K562 (cell line): ENCODE data around the gene CDCA7L. TPM values are rescaled to one million over a fixed set of nuclear protein-coding genes. Genes with fewer than 3 reads are reported as not detected.

Experiments
- ATAC-seq: fragments of 200-7000 bp; cut with Tn5 transposase; 3 replicates; pipeline ENCODE4 v1.9.1; 2020; ENCODE audit warnings: moderate library complexity
- BruUV-seq: library from RNA; stranded (reverse); fragments of 400-500 nt; replicated peaks from 2 replicates; lab custom pipeline; 2021; lab: Mats Ljungman, UMichigan
- CTCF ChIA-PET: fragments of 300-600 bp; formaldehyde crosslinking; extraction: SDS; loops from one replicate; lab custom pipeline; 2021; ENCODE audit warnings: low intra/inter-chr PET ratio; lab: Yijun Ruan, JAX
- POLR2A ChIA-PET: fragments of 300-600, 350-650 bp; sonication (Branson Sonifier 250); formaldehyde crosslinking; extraction: SDS; loops from one replicate; lab custom pipeline; 2021; ENCODE audit warnings: antibody characterized with exemption, inconsistent platforms; lab: Yijun Ruan, JAX
- DNase-seq, 4 experiments: peaks; one replicate each; pipeline versions ENCODE4 v3.0.0 to v3.0.0-alpha.2; 2011 to 2018; ENCODE audit warnings: low spot score in 3 of 4, mixed read lengths in 3 of 4; ENCODE audit errors: extremely low read depth in 1 of 4
- FAIRE-seq: peaks from 2 replicates; lab custom pipeline; 2011; peaks lifted over from hg19 to GRCh38; lab: Jason Lieb, UNC
- H2AFZ ChIP-seq: 2 replicates; pipeline ENCODE4 v1.6.0; 2011; ENCODE audit warnings: low read depth, low read length, control low read depth, inconsistent platforms
- H3K27ac ChIP-seq: fragments of 200-600 bp; 3 replicates; pipeline ENCODE4 v1.8.0; 2011; ENCODE audit warnings: low read depth, mild to moderate bottlenecking, control low read depth, inconsistent platforms, low read length, moderate library complexity, mixed read lengths; ENCODE audit errors: extremely low read depth
- H3K27me3 ChIP-seq, 2 experiments: fragments of 300-600 bp in 1 of 2; 2 replicates in 1 of 2; 3 replicates in 1 of 2; pipeline versions ENCODE4 v1.6.0 to v1.8.0; 2011; ENCODE audit warnings: inconsistent platforms in 2 of 2, low read length in 2 of 2, mild to moderate bottlenecking in 1 of 2, mixed read lengths in 1 of 2, moderate library complexity in 1 of 2; ENCODE audit not compliant: control insufficient read depth in 2 of 2, insufficient read depth in 2 of 2
- H3K36me3 ChIP-seq: fragments of 300-600 bp; 3 replicates; pipeline ENCODE4 v1.8.0; 2011; ENCODE audit warnings: mild to moderate bottlenecking, low read length, inconsistent platforms; ENCODE audit not compliant: control insufficient read depth, insufficient read depth
- H3K4me1 ChIP-seq, 2 experiments: fragments of 200-600 bp in 1 of 2; replicated peaks in 1 of 2; 2 replicates in 1 of 2; 3 replicates in 1 of 2; pipeline versions ENCODE4 v1.5.1 to v1.8.0; 2011; ENCODE audit warnings: inconsistent platforms in 2 of 2, low read length in 2 of 2, mild to moderate bottlenecking in 1 of 2, mixed read lengths in 1 of 2, moderate library complexity in 1 of 2; ENCODE audit not compliant: control insufficient read depth in 2 of 2, insufficient read depth in 2 of 2
- H3K4me2 ChIP-seq: 2 replicates; pipeline ENCODE4 v1.6.1; 2011; ENCODE audit warnings: low read length, control low read depth, inconsistent platforms, mixed read lengths; ENCODE audit not compliant: insufficient read depth
- H3K4me3 ChIP-seq: fragments of 200-600 bp; sonication (generic), shearing (Covaris generic); 2 replicates; pipeline ENCODE4 v1.5.1; 2016; ENCODE audit warnings: control low read depth, inconsistent platforms
- H3K79me2 ChIP-seq: fragments of 200-600 bp; 3 replicates; pipeline ENCODE4 v1.8.0; 2011; ENCODE audit warnings: low read length, inconsistent platforms; ENCODE audit not compliant: control insufficient read depth, insufficient read depth
- H3K9ac ChIP-seq, 2 experiments: 2 replicates each; pipeline versions ENCODE4 v1.6.0 to v1.6.1; 2011; ENCODE audit warnings: low read depth in 2 of 2, low read length in 2 of 2, control low read depth in 1 of 2, inconsistent platforms in 1 of 2, mild to moderate bottlenecking in 1 of 2, mixed read lengths in 1 of 2; ENCODE audit not compliant: insufficient read depth in 1 of 2
- H3K9me1 ChIP-seq: one replicate; pipeline ENCODE4 v1.6.0; 2011; ENCODE audit warnings: inconsistent platforms, mild to moderate bottlenecking, low read length, moderate library complexity; ENCODE audit not compliant: control insufficient read depth, insufficient read depth
- H3K9me3 ChIP-seq: replicated peaks from 2 replicates; pipeline ENCODE4 v1.5.1; 2011; ENCODE audit warnings: low read depth, low read length, inconsistent platforms; ENCODE audit not compliant: control insufficient read depth, insufficient read depth
- H4K20me1 ChIP-seq: replicated peaks from 2 replicates; pipeline ENCODE4 v1.6.1; 2011; ENCODE audit warnings: low read length, inconsistent platforms, mixed read lengths; ENCODE audit not compliant: control insufficient read depth, insufficient read depth
- ASH1L ChIP-seq: fragments of 450-650 bp; IDR thresholded peaks from 2 replicates; pipeline ENCODE4 v1.6.1; 2018; ENCODE audit warnings: borderline replicate concordance, mild to moderate bottlenecking, low read depth; ENCODE audit not compliant: partially characterized antibody
- GATA2 ChIP-seq: sonication (generic); formaldehyde crosslinking; IDR thresholded peaks from 2 replicates; pipeline ENCODE4 v1.4.0; 2020; ENCODE audit warnings: mild to moderate bottlenecking, missing genetic modification reagents
- GTF3C2 ChIP-seq: IDR thresholded peaks from 3 replicates; pipeline ENCODE4 v1.6.1; 2011; ENCODE audit warnings: borderline replicate concordance, mild to moderate bottlenecking, moderate library complexity; ENCODE audit not compliant: insufficient read length; ENCODE audit errors: extremely low read depth
- KAT8 ChIP-seq: fragments of 450-650 bp; IDR thresholded peaks from 2 replicates; pipeline ENCODE4 v1.6.1; 2016; ENCODE audit warnings: low read depth, mild to moderate bottlenecking
- NCOR1 ChIP-seq: fragments of 450-650 bp; IDR thresholded peaks from 2 replicates; pipeline ENCODE4 v1.6.1; 2016; ENCODE audit warnings: mild to moderate bottlenecking, moderate library complexity
- PHF8 ChIP-seq: fragments of 200-600 bp; sonication (generic); IDR thresholded peaks from 2 replicates; pipeline ENCODE4 v1.6.1; 2012; ENCODE audit warnings: mixed run types, mild to moderate bottlenecking, inconsistent platforms, low read length, moderate library complexity, borderline replicate concordance
- RFX1 ChIP-seq: fragments of 450-650 bp; IDR thresholded peaks from 2 replicates; pipeline ENCODE4 v1.6.1; 2016; ENCODE audit warnings: mild to moderate bottlenecking, moderate library complexity
- RNF219 ChIP-seq: fragments of 250-450 bp; sonication (Bioruptor Pico); IDR thresholded peaks from 2 replicates; pipeline ENCODE4 v1.5.0; 2022; ENCODE audit warnings: mild to moderate bottlenecking
- TAF7 ChIP-seq: fragments of 450-650 bp; IDR thresholded peaks from 2 replicates; pipeline ENCODE4 v1.6.1; 2016; ENCODE audit warnings: missing genetic modification characterization, missing compliant biosample characterization
- TFAP4 ChIP-seq: sonication (generic); formaldehyde crosslinking; IDR thresholded peaks from 2 replicates; pipeline ENCODE4 v1.8.0; 2022; ENCODE audit warnings: missing genetic modification reagents, mild to moderate bottlenecking, moderate library complexity, borderline replicate concordance
- USF2 ChIP-seq: sonication (generic); formaldehyde crosslinking; IDR thresholded peaks from 2 replicates; pipeline ENCODE4 v1.5.0; 2020; ENCODE audit warnings: missing genetic modification reagents
- ZC3H4 ChIP-seq: sonication (generic); formaldehyde crosslinking; IDR thresholded peaks from 2 replicates; pipeline ENCODE4 v1.9.0; 2021; ENCODE audit warnings: missing genetic modification reagents, borderline replicate concordance
- ZNF212 ChIP-seq: fragments of 450-650 bp; formaldehyde crosslinking; IDR thresholded peaks from 2 replicates; pipeline ENCODE4 v1.4.0; 2020; ENCODE audit warnings: mild to moderate bottlenecking
- ZNF354B ChIP-seq: fragments of 250-450 bp; sonication (Bioruptor Pico); IDR thresholded peaks from 2 replicates; pipeline ENCODE4 v1.4.0; 2020
- ZNF408 ChIP-seq: fragments of 250-450 bp; sonication (Bioruptor Pico); IDR thresholded peaks from 2 replicates; pipeline ENCODE4 v1.4.0; 2020; ENCODE audit warnings: low read depth, mild to moderate bottlenecking, moderate library complexity
- WGBS: fragments of 100-300 bp; shearing (Covaris generic); methylation state at CpG from one replicate; pipeline ENCODE4 v1.1.6; 2016; ENCODE audit warnings: low coverage, mixed read lengths; ENCODE audit not compliant: insufficient coverage; ENCODE audit errors: missing lambda C conversion rate; 5-methylcytosine and 5-hydroxymethylcytosine counted together
- in situ Hi-C: fragments of 300-500 bp; cut with MboI; formaldehyde crosslinking; loops from 4 replicates; pipeline ENCODE4 v1.15.0; 2018; ENCODE audit warnings: inconsistent platforms, mixed read lengths
- intact Hi-C: fragments of 100-400 bp; cut with micrococcal nuclease; formaldehyde crosslinking; loops from 2 replicates; pipeline ENCODE4 v1.14.2; 2022
- polyA plus RNA-seq, 8 experiments: library from polyadenylated mRNA; depleted of rRNA in 4 of 8; stranded (reverse) in 5 of 8; unstranded in 3 of 8; fragments of >200 nt; fragmentation: Nextera tagmentation in 2 of 8; fragmentation: Illumina TruSeq in 1 of 8; extraction: Ambion mirVana in 2 of 8; extraction: Trizol in 1 of 8; gene quantifications; 2 replicates each; pipeline versions ENCODE4 v1.2.1 to v1.2.3, GENCODE V29; 2011 to 2014; ENCODE audit warnings: inconsistent platforms in 1 of 8, missing spikeins in 1 of 8
- total RNA-seq, 7 experiments: library from RNA; depleted of rRNA in 6 of 7; stranded (reverse); fragments of >200 nt in 6 of 7; fragmentation: Illumina TruSeq in 2 of 7; extraction: Trizol in 2 of 7; gene quantifications; 2 replicates each; pipeline versions ENCODE4 v1.2.1 to v1.2.3, GENCODE V29; 2011 to 2021; ENCODE audit warnings: low replicate concordance in 1 of 7

The CDCA7L gene
- total and polyA plus RNA-seq, 9 of the 15 experiments (the other 6 are each of a cell fraction or from before 2014, with no cell fraction given) = 1.9 to 32.4 (median 3.1) TPM

GRCh38 chr7:21911341-21911875 is 34.3 kb downstream of the CDCA7L start:
- no peaks in the 10 kb centered on the region for H3K9me1 ChIP-seq
- in situ Hi-C loops = no loop called here
- H3K4me1 ChIP-seq = no peaks in the 10 kb centered on the region
- H3K79me2 ChIP-seq = no peaks in the 10 kb centered on the region
- no peak overlapping the region for H3K4me3 ChIP-seq
- WGBS = 15% methylated on average over 8 of the region's 8 CpGs
- H3K9me3 ChIP-seq = no peaks in the 10 kb centered on the region
- H3K9ac ChIP-seq = no peak overlapping the region
- DNase-seq (no peak), ATAC-seq (no peak), FAIRE-seq (no peak)
- ChIA-PET POLR2A (interaction anchor here (0.6 kb wide), 1 partner anchor 46 kb away, joined by 3 read pairs; no protein-coding TSS in a partner anchor), CTCF (no interaction called here)
- no peak overlapping the region for H3K27ac ChIP-seq
- no TSS peak for BruUV-seq
- H3K4me2 ChIP-seq = no peak overlapping the region
- intact Hi-C loops = no loop called here
- no peaks in the 10 kb centered on the region for H4K20me1 ChIP-seq
- H3K36me3 ChIP-seq = no peaks in the 10 kb centered on the region
- H3K27me3 ChIP-seq = peaks cover 2 to 13% of the 10 kb centered on the region in 2 experiments; a peak in 3 of 5 replicates
- H2AFZ ChIP-seq = no peak overlapping the region
- TF ChIP-seq GTF3C2 = no peak
- TF ChIP-seq PHF8 = no peak
- no peak for TF ChIP-seq ASH1L
- TF ChIP-seq RNF219 (CRISPR knock-in tag) = no peak
- TF ChIP-seq TFAP4 (CRISPR knock-in tag) = no peak
- TF ChIP-seq KAT8 = no peak
- no peak for TF ChIP-seq RFX1
- no peak for TF ChIP-seq ZC3H4 (CRISPR knock-in tag)
- TF ChIP-seq USF2 (CRISPR knock-in tag) = no peak
- TF ChIP-seq ZNF408 (CRISPR knock-in tag) = no peak
- no peak for TF ChIP-seq GATA2
- no peak for TF ChIP-seq ZNF354B (CRISPR knock-in tag)
- no peak for TF ChIP-seq NCOR1
- TF ChIP-seq ZNF212 (CRISPR knock-in tag) = no peak
- TF ChIP-seq TAF7 = no peak
